ENCODE measurements around the gene HNF4A.

DNA sequence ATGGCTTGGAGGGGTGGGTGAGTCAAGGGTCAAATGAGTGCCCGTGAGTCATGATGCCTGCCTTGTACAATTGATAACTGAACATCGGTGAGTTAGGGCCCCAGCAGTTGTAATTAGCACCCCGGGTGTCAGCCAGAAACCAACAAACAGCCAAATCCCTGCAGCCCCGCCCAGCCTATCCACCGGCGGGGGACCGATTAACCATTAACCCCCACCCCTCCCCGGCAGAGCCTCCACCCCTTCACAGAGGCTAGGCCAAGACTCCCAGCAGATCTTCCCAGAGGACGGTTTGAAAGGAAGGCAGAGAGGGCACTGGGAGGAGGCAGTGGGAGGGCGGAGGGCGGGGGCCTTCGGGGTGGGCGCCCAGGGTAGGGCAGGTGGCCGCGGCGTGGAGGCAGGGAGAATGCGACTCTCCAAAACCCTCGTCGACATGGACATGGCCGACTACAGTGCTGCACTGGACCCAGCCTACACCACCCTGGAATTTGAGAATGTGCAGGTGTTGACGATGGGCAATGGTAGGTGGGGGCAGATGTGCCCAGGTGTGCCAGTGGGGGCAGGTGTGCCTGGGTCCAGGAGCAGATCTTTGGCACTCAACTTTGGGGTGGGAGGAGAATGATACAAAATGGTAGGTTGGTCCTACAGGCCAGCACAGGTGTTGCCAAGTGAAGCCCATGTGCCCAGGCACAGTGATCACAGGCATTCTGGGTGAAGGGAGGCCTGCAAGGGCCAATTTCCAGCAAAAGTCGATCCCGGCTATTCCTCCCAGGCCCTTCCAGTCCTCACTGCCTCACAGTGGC lies 45.7 kb downstream of the HNF4A start:
- TF ChIP-seq, protein P1, sequence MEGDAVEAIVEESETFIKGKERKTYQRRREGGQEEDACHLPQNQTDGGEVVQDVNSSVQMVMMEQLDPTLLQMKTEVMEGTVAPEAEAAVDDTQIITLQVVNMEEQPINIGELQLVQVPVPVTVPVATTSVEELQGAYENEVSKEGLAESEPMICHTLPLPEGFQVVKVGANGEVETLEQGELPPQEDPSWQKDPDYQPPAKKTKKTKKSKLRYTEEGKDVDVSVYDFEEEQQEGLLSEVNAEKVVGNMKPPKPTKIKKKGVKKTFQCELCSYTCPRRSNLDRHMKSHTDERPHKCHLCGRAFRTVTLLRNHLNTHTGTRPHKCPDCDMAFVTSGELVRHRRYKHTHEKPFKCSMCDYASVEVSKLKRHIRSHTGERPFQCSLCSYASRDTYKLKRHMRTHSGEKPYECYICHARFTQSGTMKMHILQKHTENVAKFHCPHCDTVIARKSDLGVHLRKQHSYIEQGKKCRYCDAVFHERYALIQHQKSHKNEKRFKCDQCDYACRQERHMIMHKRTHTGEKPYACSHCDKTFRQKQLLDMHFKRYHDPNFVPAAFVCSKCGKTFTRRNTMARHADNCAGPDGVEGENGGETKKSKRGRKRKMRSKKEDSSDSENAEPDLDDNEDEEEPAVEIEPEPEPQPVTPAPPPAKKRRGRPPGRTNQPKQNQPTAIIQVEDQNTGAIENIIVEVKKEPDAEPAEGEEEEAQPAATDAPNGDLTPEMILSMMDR (IDR thresholded peaks at IDR 0.05) = no peak
- TF ChIP-seq POLR2A (IDR thresholded peaks at IDR 0.05) = no peak
- TF ChIP-seq EP300 (IDR thresholded peaks at IDR 0.05) = no peak

All from ovary (tissue), 3 donors.